H1 (cell line): ENCODE results near the gene RAB36. TPM values are rescaled to one million over a fixed set of nuclear protein-coding genes. Genes with fewer than 3 reads are reported as not detected.

Source experiments
- CTCF ChIA-PET: fragments of 300-600 bp; sonication (Branson Sonifier 250); formaldehyde crosslinking; loops from one replicate; lab custom pipeline; 2021; ENCODE audit not compliant: partially characterized antibody; lab: Charles Lee
- POLR2A ChIA-PET: fragments of 300-600 bp; sonication (Branson Sonifier 250); formaldehyde crosslinking; loops from one replicate; lab custom pipeline; 2021; ENCODE audit warnings: inconsistent platforms; ENCODE audit not compliant: partially characterized antibody; lab: Charles Lee
- DNase-seq, 2 experiments: peaks; one replicate each; pipeline versions ENCODE4 v3.0.0 to v3.0.0-alpha.2; 2010 to 2022; ENCODE audit warnings: low spot score in 2 of 2, low read depth in 1 of 2, mixed read lengths in 1 of 2
- FAIRE-seq: peaks from 2 replicates; lab custom pipeline; 2011; peaks lifted over from hg19 to GRCh38; lab: Jason Lieb, UNC
- H2AFZ ChIP-seq: 2 replicates; pipeline ENCODE4 v1.8.1; 2012; ENCODE audit warnings: low read length, inconsistent platforms
- H2AK5ac ChIP-seq: 2 replicates; pipeline ENCODE4 v1.6.1; 2013; ENCODE audit warnings: low read depth, low read length
- H2BK120ac ChIP-seq: replicated peaks from 2 replicates; pipeline ENCODE3; 2013; ENCODE audit warnings: low read depth, low read length, inconsistent platforms
- H2BK12ac ChIP-seq: 2 replicates; pipeline ENCODE4 v1.6.1; 2013; ENCODE audit warnings: low read depth, low read length
- H2BK15ac ChIP-seq: 2 replicates; pipeline ENCODE4 v1.6.1; 2013; ENCODE audit warnings: low read length
- H2BK20ac ChIP-seq: 2 replicates; pipeline ENCODE4 v1.6.1; 2013; ENCODE audit warnings: low read length
- H2BK5ac ChIP-seq: 2 replicates; pipeline ENCODE4 v1.6.1; 2013; ENCODE audit warnings: low read depth, low read length
- H3K14ac ChIP-seq: 2 replicates; pipeline ENCODE4 v1.6.1; 2013; ENCODE audit warnings: inconsistent platforms; ENCODE audit not compliant: insufficient read length
- H3K18ac ChIP-seq: 2 replicates; pipeline ENCODE4 v1.6.1; 2013; ENCODE audit warnings: low read length; ENCODE audit errors: extremely low read depth
- H3K23ac ChIP-seq: 2 replicates; pipeline ENCODE4 v1.6.1; 2013; ENCODE audit warnings: inconsistent platforms; ENCODE audit not compliant: insufficient read length
- H3K23me2 ChIP-seq: 2 replicates; pipeline ENCODE4 v1.6.1; 2013; ENCODE audit warnings: low read depth, low read length
- H3K27ac ChIP-seq: 2 replicates; pipeline ENCODE4 v1.6.1; 2011; ENCODE audit warnings: low read depth, low read length, inconsistent platforms
- H3K27me3 ChIP-seq, 4 experiments: replicated peaks in 1 of 4; 1 replicate in 1 of 4; 2 replicates in 3 of 4; pipeline versions ENCODE4 v1.6.1 to v1.8.1; 2011 to 2013; ENCODE audit warnings: low read length in 3 of 4, mild to moderate bottlenecking in 3 of 4, inconsistent platforms in 2 of 4, mixed read lengths in 2 of 4, moderate library complexity in 1 of 4; ENCODE audit not compliant: control insufficient read depth in 3 of 4, insufficient read depth in 3 of 4; ENCODE audit errors: extremely low read depth in 1 of 4
- H3K36me3 ChIP-seq, 4 experiments: 2 replicates each; pipeline versions ENCODE4 v1.6.1 to v1.8.1; 2011 to 2013; ENCODE audit warnings: mild to moderate bottlenecking in 4 of 4, low read length in 3 of 4, moderate library complexity in 2 of 4, control low read depth in 1 of 4, inconsistent platforms in 1 of 4; ENCODE audit not compliant: insufficient read depth in 4 of 4, control insufficient read depth in 2 of 4
- H3K4ac ChIP-seq: replicated peaks from 2 replicates; pipeline ENCODE3; 2013; ENCODE audit warnings: low read length, low read depth, mixed read lengths, inconsistent platforms; ENCODE audit not compliant: insufficient read length
- H3K4me1 ChIP-seq, 4 experiments: replicated peaks in 1 of 4; 1 replicate in 1 of 4; 2 replicates in 3 of 4; pipeline versions ENCODE4 v1.6.1 to v1.8.1; 2011 to 2013; ENCODE audit warnings: low read length in 3 of 4, inconsistent platforms in 2 of 4, mixed read lengths in 1 of 4; ENCODE audit not compliant: insufficient read depth in 4 of 4, control insufficient read depth in 3 of 4
- H3K4me2 ChIP-seq, 2 experiments: 2 replicates each; pipeline versions ENCODE4 v1.6.1 to v1.8.1; 2011 to 2013; ENCODE audit warnings: low read depth in 2 of 2, low read length in 2 of 2, control low read depth in 1 of 2, inconsistent platforms in 1 of 2, mild to moderate bottlenecking in 1 of 2; ENCODE audit not compliant: insufficient read depth in 1 of 2
- H3K4me3 ChIP-seq, 4 experiments: fragments of 200-600, 300-600 bp in 1 of 4; sonication (generic), shearing (Covaris generic), sonication (Bioruptor Twin) in 1 of 4; 2 replicates each; pipeline versions ENCODE4 v1.5.1 to v1.8.1; 2011 to 2016; ENCODE audit warnings: low read length in 4 of 4, low read depth in 3 of 4, control low read depth in 2 of 4, inconsistent platforms in 2 of 4, mild to moderate bottlenecking in 2 of 4, mixed read lengths in 1 of 4, moderate library complexity in 1 of 4; ENCODE audit not compliant: insufficient read depth in 2 of 4; ENCODE audit errors: extremely low read depth in 1 of 4
- H3K56ac ChIP-seq: replicated peaks from 2 replicates; pipeline ENCODE3; 2013; ENCODE audit warnings: low read depth, mild to moderate bottlenecking, mixed read lengths, low read length, inconsistent platforms; ENCODE audit not compliant: insufficient read length
- H3K79me1 ChIP-seq: 2 replicates; pipeline ENCODE4 v1.6.1; 2013; ENCODE audit warnings: low read depth, low read length, control low read depth
- H3K79me2 ChIP-seq, 2 experiments: 2 replicates each; pipeline versions ENCODE4 v1.6.1 to v1.8.1; 2012 to 2013; ENCODE audit warnings: low read length in 2 of 2, mild to moderate bottlenecking in 2 of 2, inconsistent platforms in 1 of 2; ENCODE audit not compliant: insufficient read depth in 2 of 2, control insufficient read depth in 1 of 2
- H3K9ac ChIP-seq, 4 experiments: replicated peaks in 1 of 4; 1 replicate in 1 of 4; 2 replicates in 3 of 4; pipeline versions ENCODE4 v1.6.1 to v1.8.1; 2011 to 2013; ENCODE audit warnings: low read depth in 3 of 4, low read length in 3 of 4, control low read depth in 2 of 4, mild to moderate bottlenecking in 2 of 4, moderate library complexity in 2 of 4, inconsistent platforms in 1 of 4; ENCODE audit errors: extremely low read depth in 1 of 4
- H3K9me3 ChIP-seq, 2 experiments: 2 replicates each; pipeline versions ENCODE4 v1.6.1 to v1.8.1; 2012 to 2013; ENCODE audit warnings: mild to moderate bottlenecking in 2 of 2, moderate library complexity in 2 of 2, control low read depth in 1 of 2, inconsistent platforms in 1 of 2, low read depth in 1 of 2, low read length in 1 of 2, mixed read lengths in 1 of 2; ENCODE audit not compliant: insufficient read depth in 2 of 2
- H4K20me1 ChIP-seq, 2 experiments: replicated peaks in 1 of 2; 2 replicates each; pipeline versions ENCODE3 to v1.8.1; 2011 to 2013; ENCODE audit warnings: inconsistent platforms in 2 of 2, low read length in 2 of 2, mild to moderate bottlenecking in 1 of 2; ENCODE audit not compliant: insufficient read depth in 2 of 2, control insufficient read depth in 1 of 2
- H4K5ac ChIP-seq: 2 replicates; pipeline ENCODE4 v1.6.1; 2013; ENCODE audit warnings: low read length, low read depth, mixed read lengths, inconsistent platforms; ENCODE audit not compliant: insufficient read length
- H4K8ac ChIP-seq: 2 replicates; pipeline ENCODE4 v1.8.0; 2013; ENCODE audit warnings: mild to moderate bottlenecking, moderate library complexity, low read length, inconsistent platforms; ENCODE audit not compliant: insufficient read depth; ENCODE audit errors: extremely low read depth
- H4K91ac ChIP-seq: replicated peaks from 2 replicates; pipeline ENCODE3; 2013; ENCODE audit warnings: low read length, mixed read lengths, inconsistent platforms; ENCODE audit not compliant: insufficient read length
- ATF2 ChIP-seq: IDR thresholded peaks from 2 replicates; pipeline ENCODE4 v1.6.1; 2012; ENCODE audit warnings: low read length, inconsistent platforms
- BRCA1 ChIP-seq: IDR thresholded peaks from 2 replicates; pipeline ENCODE4 v1.6.1; 2012; ENCODE audit warnings: low read depth, low read length, improper control_type of control experiment
- CBX5 ChIP-seq: fragments of 300-800, 300-1000 bp; sonication (generic); IDR thresholded peaks from 2 replicates; pipeline ENCODE4 v1.7.1; 2016; ENCODE audit warnings: antibody characterized with exemption, low read length, low read depth
- CHD1 ChIP-seq: IDR thresholded peaks from 2 replicates; pipeline ENCODE4 v1.6.1; 2012; ENCODE audit warnings: low read depth, low read length, improper control_type of control experiment
- CREB1 ChIP-seq: IDR thresholded peaks from 2 replicates; pipeline ENCODE4 v1.6.1; 2012; ENCODE audit warnings: inconsistent platforms
- KDM4A ChIP-seq: IDR thresholded peaks from one replicate; pipeline ENCODE4 v1.7.1; 2012; ENCODE audit warnings: low read depth, mild to moderate bottlenecking, moderate library complexity, low read length, inconsistent platforms; ENCODE audit not compliant: severe bottlenecking
- NRF1 ChIP-seq: IDR thresholded peaks from 2 replicates; pipeline ENCODE4 v1.6.1; 2011; ENCODE audit warnings: mild to moderate bottlenecking, low read depth, low read length, improper control_type of control experiment
- RNF2 ChIP-seq: fragments of 200-900, 300-1000 bp; sonication (generic); IDR thresholded peaks from 2 replicates; pipeline ENCODE4 v1.7.1; 2016; ENCODE audit warnings: borderline replicate concordance, low read depth, mild to moderate bottlenecking, antibody characterized with exemption, low read length; ENCODE audit not compliant: poor library complexity, severe bottlenecking; ENCODE audit errors: missing control alignments
- RXRA ChIP-seq: IDR thresholded peaks from 2 replicates; pipeline ENCODE4 v1.6.1; 2011; ENCODE audit warnings: low read depth, mild to moderate bottlenecking, low read length, moderate library complexity; ENCODE audit not compliant: insufficient read depth
- TAF7 ChIP-seq: optimal IDR thresholded peaks from 2 replicates; pipeline ENCODE3; 2011; ENCODE audit warnings: low read depth, mild to moderate bottlenecking, inconsistent platforms, low read length, moderate library complexity, borderline replicate concordance
- YY1 ChIP-seq: IDR thresholded peaks from 2 replicates; pipeline ENCODE4 v1.6.1; 2011; ENCODE audit warnings: low read depth, mild to moderate bottlenecking, low read length
- WGBS, 2 experiments: shearing (Covaris generic) in 1 of 2; methylation state at CpG; one replicate each; pipeline versions ENCODE4 v1.1.6 to v1.1.7; 2013 to 2015; ENCODE audit warnings: low lambda C conversion rate in 2 of 2, mixed read lengths in 2 of 2, inconsistent platforms in 1 of 2, low coverage in 1 of 2, missing lambda C conversion rate in 1 of 2; ENCODE audit not compliant: insufficient replicate concordance in 2 of 2, insufficient coverage in 1 of 2, insufficient read length in 1 of 2; ENCODE audit errors: extremely low coverage in 1 of 2, missing lambda C conversion rate in 1 of 2; 5-methylcytosine and 5-hydroxymethylcytosine counted together
- polyA plus RNA-seq, 7 experiments: library from polyadenylated mRNA; depleted of rRNA in 3 of 7; stranded (reverse) in 5 of 7; unstranded in 2 of 7; fragments of >200 nt in 5 of 7; fragments of 200-250 nt in 2 of 7; gene quantifications; 1 replicate in 5 of 7; 2 replicates in 1 of 7; 4 replicates in 1 of 7; pipeline versions ENCODE4 v1.2.1 to v1.2.3, GENCODE V29; 2011 to 2013; ENCODE audit warnings: missing spikeins in 2 of 7, mixed read lengths in 2 of 7
- total RNA-seq: library from RNA; stranded (reverse); fragmentation: NEBNext Ultra II Directional; extraction: Animal tissue kit (Norgen Biotek cat#: 25700); gene quantifications from 2 replicates; pipeline ENCODE4 v1.2.1, GENCODE V29; 2021

The RAB36 gene
- total and polyA plus RNA-seq, 2 of the 8 experiments (the other 6 are each of a cell fraction or from before 2014, with no cell fraction given), result 1.0 to 1.5 TPM

DNA sequence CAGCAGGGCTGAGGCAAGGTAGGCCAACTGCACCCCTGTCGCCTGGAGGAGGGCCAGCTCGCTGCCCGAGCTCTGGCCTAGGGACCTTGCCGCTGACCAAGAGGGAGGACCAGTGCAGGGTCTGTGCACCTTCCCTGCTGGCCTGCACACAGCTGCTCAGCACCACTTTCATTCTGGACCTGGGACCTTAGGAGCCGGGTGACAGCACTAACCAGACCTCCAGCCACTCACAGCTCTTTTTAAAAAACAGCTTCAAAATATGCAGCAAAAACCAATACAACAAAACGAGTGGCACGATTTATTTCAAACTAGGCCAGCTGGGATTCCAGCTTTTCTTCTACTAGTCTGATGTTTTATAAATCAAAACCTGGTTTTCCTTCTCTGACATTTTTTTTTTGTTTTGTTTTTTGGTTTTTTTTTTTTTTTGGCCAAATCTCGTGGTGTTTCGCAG lies 21.4 kb upstream of the RAB36 start:
- Histone ChIP-seq H4K5ac (no peak overlapping the region), H4K20me1 (no peaks in the 10 kb centered on the region), H2BK20ac (no peak overlapping the region), H3K4me1 (peaks cover 0 to 1% (median 0%) of the 10 kb centered on the region in 4 experiments; a peak in 1 of 7 replicates), H3K23ac (no peak overlapping the region), H2BK120ac (no peak overlapping the region), H2BK12ac (no peak overlapping the region), H3K27me3 (peaks cover 0 to 14% (median 5%) of the 10 kb centered on the region in 4 experiments; a peak in 3 of 7 replicates), H3K9ac (no peak overlapping the region), H2BK15ac (no peak overlapping the region), H3K9me3 (no peaks in the 10 kb centered on the region), H2AFZ (no peak overlapping the region), H3K23me2 (no peaks in the 10 kb centered on the region), H4K91ac (no peak overlapping the region), H4K8ac (no peak overlapping the region), H3K27ac (no peak overlapping the region), H3K4me3 (no peak overlapping the region), H3K36me3 (no peaks in the 10 kb centered on the region; a peak in 2 of 8 replicates), H3K79me2 (no peaks in the 10 kb centered on the region), H3K4ac (no peak overlapping the region), H3K4me2 (no peak overlapping the region), H2BK5ac (no peak overlapping the region), H2AK5ac (no peak overlapping the region), H3K14ac (no peak overlapping the region), H3K18ac (no peak overlapping the region), H3K56ac (no peak overlapping the region), H3K79me1 (no peaks in the 10 kb centered on the region)
- WGBS, 2 experiments, result 85% methylated on average over 8 of the region's 9 CpGs; no CpG with 5 or more reads in 1 of the 2 experiments
- TF ChIP-seq BRCA1, result no peak
- TF ChIP-seq KDM4A, result no peak
- no peak for TF ChIP-seq TAF7
- TF ChIP-seq NRF1, result no peak
- no peak for TF ChIP-seq CHD1
- no peak for TF ChIP-seq CREB1
- no peak for TF ChIP-seq RNF2
- no peak for TF ChIP-seq CBX5
- no peak for TF ChIP-seq RXRA
- TF ChIP-seq ATF2, result no peak
- TF ChIP-seq YY1, result no peak
- FAIRE-seq, result no peak
- ChIA-PET POLR2A (no interaction called here), CTCF (interaction anchor here (0.7 to 24.3 kb wide), 7 partner anchors 14 to 692 kb away, joined by 3 to 384 read pairs (median 3); no protein-coding TSS in a partner anchor)
- DNase-seq, result no peak
